ENCODE data around the gene IPCEF1. TPM values are rescaled to one million over a fixed set of nuclear protein-coding genes. Genes with fewer than 3 reads are reported as not detected.

Gene IPCEF1
- total and polyA plus RNA-seq, 2 of the 8 experiments (the other 6 are each of a cell fraction or from before 2014, with no cell fraction given): 0.41 to 0.78 TPM

DNA sequence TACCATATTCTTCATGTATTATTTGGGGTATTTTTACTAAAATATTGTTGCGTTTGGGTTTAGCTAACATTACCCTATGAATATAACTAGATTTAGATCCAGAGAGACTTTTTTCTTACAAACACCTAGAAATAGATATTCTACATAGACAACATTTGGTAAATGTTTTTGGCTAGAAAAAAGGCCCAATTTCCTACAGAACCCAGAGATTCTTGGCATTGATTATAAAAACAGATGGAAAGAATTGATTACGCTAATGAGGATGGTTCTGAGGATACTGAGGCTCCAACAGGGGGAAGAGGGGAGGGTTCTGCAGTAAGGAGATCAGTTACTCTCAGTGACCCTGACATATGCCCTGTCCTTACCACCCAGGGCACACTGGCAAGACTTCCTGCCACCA lies 123.2 kb downstream of the IPCEF1 start:
- H3K79me2 ChIP-seq (ENCODE audit: control insufficient read depth in 1 of 2, insufficient read depth in 2 of 2, low read length in 2 of 2): no peaks in the 10 kb centered on the region
- no peak overlapping the region for H4K8ac ChIP-seq (ENCODE audit: extremely low read depth, insufficient read depth, low read length)
- H2BK12ac ChIP-seq (ENCODE audit: low read depth, low read length): no peak overlapping the region
- H3K23me2 ChIP-seq (ENCODE audit: low read depth, low read length): no peaks in the 10 kb centered on the region
- no peaks in the 10 kb centered on the region for H3K79me1 ChIP-seq (ENCODE audit: low read depth, low read length)
- H4K91ac ChIP-seq (replicated peaks; ENCODE audit: insufficient read length, low read length): no peak overlapping the region
- H3K4me2 ChIP-seq (ENCODE audit: insufficient read depth in 1 of 2, low read depth in 2 of 2, low read length in 2 of 2): no peak overlapping the region
- H2AFZ ChIP-seq (ENCODE audit: low read length): no peak overlapping the region
- no peak overlapping the region for H2BK15ac ChIP-seq (ENCODE audit: low read length)
- ChIA-PET CTCF (ENCODE audit: partially characterized antibody) (interaction anchor here (1.8 kb wide), 1 partner anchor 10 kb away, joined by 4 read pairs; no protein-coding TSS in a partner anchor), POLR2A (ENCODE audit: partially characterized antibody) (no interaction called here)
- H4K20me1 ChIP-seq (replicated peaks in 1 of 2; ENCODE audit: control insufficient read depth in 1 of 2, insufficient read depth in 2 of 2, low read length in 2 of 2): no peaks in the 10 kb centered on the region
- H2AK5ac ChIP-seq (ENCODE audit: low read depth, low read length): no peak overlapping the region
- 91% methylated on average over 2 of the region's 2 CpGs; no CpG with 5 or more reads in 1 of the 2 experiments for WGBS, 2 experiments (ENCODE audit: extremely low coverage in 1 of 2, insufficient coverage in 1 of 2, insufficient read length in 1 of 2, insufficient replicate concordance in 2 of 2, low coverage in 1 of 2, low lambda C conversion rate in 2 of 2, missing lambda C conversion rate in 1 of 2)
- no peaks in the 10 kb centered on the region for H3K4me1 ChIP-seq (replicated peaks in 1 of 4; ENCODE audit: control insufficient read depth in 3 of 4, insufficient read depth in 4 of 4, low read length in 3 of 4)
- H3K36me3 ChIP-seq (ENCODE audit: control insufficient read depth in 2 of 4, insufficient read depth in 4 of 4, low read length in 3 of 4): no peaks in the 10 kb centered on the region
- no peaks in the 10 kb centered on the region for H3K27me3 ChIP-seq (replicated peaks in 1 of 4; ENCODE audit: control insufficient read depth in 3 of 4, extremely low read depth in 1 of 4, insufficient read depth in 3 of 4, low read length in 3 of 4)
- H3K9me3 ChIP-seq (ENCODE audit: insufficient read depth in 2 of 2, low read depth in 1 of 2, low read length in 1 of 2): no peaks in the 10 kb centered on the region; a peak in 1 of 4 replicates
- H3K4ac ChIP-seq (replicated peaks; ENCODE audit: insufficient read length, low read depth, low read length): no peak overlapping the region
- H2BK20ac ChIP-seq (ENCODE audit: low read length): no peak overlapping the region
- DNase-seq (ENCODE audit: low read depth in 1 of 2, low spot score in 2 of 2) (no peak), FAIRE-seq (no peak)
- no peak overlapping the region for H3K14ac ChIP-seq (ENCODE audit: insufficient read length)
- no peak overlapping the region for H3K23ac ChIP-seq (ENCODE audit: insufficient read length)
- H3K4me3 ChIP-seq (ENCODE audit: extremely low read depth in 1 of 4, insufficient read depth in 2 of 4, low read depth in 3 of 4, low read length in 4 of 4): no peak overlapping the region
- H4K5ac ChIP-seq (ENCODE audit: insufficient read length, low read depth, low read length): no peak overlapping the region
- no peak overlapping the region for H2BK120ac ChIP-seq (replicated peaks; ENCODE audit: low read depth, low read length)
- H3K9ac ChIP-seq (replicated peaks in 1 of 4; ENCODE audit: extremely low read depth in 1 of 4, low read depth in 3 of 4, low read length in 3 of 4): no peak overlapping the region
- H2BK5ac ChIP-seq (ENCODE audit: low read depth, low read length): no peak overlapping the region
- H3K27ac ChIP-seq (ENCODE audit: low read depth, low read length): no peak overlapping the region
- H3K56ac ChIP-seq (replicated peaks; ENCODE audit: insufficient read length, low read depth, low read length): no peak overlapping the region
- H3K18ac ChIP-seq (ENCODE audit: extremely low read depth, low read length): no peak overlapping the region
- no peak for TF ChIP-seq NANOG (IDR thresholded peaks at IDR 0.05; ENCODE audit: insufficient read depth, low read depth, low read length, poor library complexity, severe bottlenecking)
- TF ChIP-seq, protein P1, sequence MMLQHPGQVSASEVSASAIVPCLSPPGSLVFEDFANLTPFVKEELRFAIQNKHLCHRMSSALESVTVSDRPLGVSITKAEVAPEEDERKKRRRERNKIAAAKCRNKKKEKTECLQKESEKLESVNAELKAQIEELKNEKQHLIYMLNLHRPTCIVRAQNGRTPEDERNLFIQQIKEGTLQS (IDR thresholded peaks at IDR 0.05; ENCODE audit: insufficient read depth, low read depth, low read length): no peak
- no peak for TF ChIP-seq RAD21 (IDR thresholded peaks at IDR 0.05 in 1 of 2, conservative IDR thresholded peaks at IDR 0.05 in 1 of 2; ENCODE audit: low read depth in 2 of 2, low read length in 2 of 2)
- no peak for TF ChIP-seq POLR2A (IDR thresholded peaks at IDR 0.05; ENCODE audit: control extremely low read depth in 1 of 2, low read depth in 2 of 2, low read length in 2 of 2)
- TF ChIP-seq CHD1 (IDR thresholded peaks at IDR 0.05; ENCODE audit: low read depth, low read length): no peak
- no peak for TF ChIP-seq KDM4A (IDR thresholded peaks at IDR 0.05; ENCODE audit: low read depth, low read length, severe bottlenecking)
- TF ChIP-seq RFX5 (IDR thresholded peaks at IDR 0.05; ENCODE audit: borderline replicate concordance, low read depth, low read length): no peak
- no peak for TF ChIP-seq RBBP5 (IDR thresholded peaks at IDR 0.05; ENCODE audit: borderline replicate concordance, low read depth, low read length)
- no peak for TF ChIP-seq SAP30 (IDR thresholded peaks at IDR 0.05; ENCODE audit: insufficient read depth, insufficient replicate concordance, low read length)
- TF ChIP-seq KDM1A (IDR thresholded peaks at IDR 0.05; ENCODE audit: borderline replicate concordance, low read length): no peak
- no peak for TF ChIP-seq YY1 (IDR thresholded peaks at IDR 0.05; ENCODE audit: low read depth, low read length)
- no peak for TF ChIP-seq SIRT6 (IDR thresholded peaks at IDR 0.05; ENCODE audit: low read length)
- TF ChIP-seq HDAC2 (IDR thresholded peaks at IDR 0.05; ENCODE audit: borderline replicate concordance in 1 of 2, low read depth in 2 of 2, low read length in 2 of 2): no peak
